GM23248 (cell line): Measurements from ENCODE around the gene MYH15.

Source experiments
- EZH2 ChIP-seq: fragments of 200-600 bp; sonication (generic); IDR thresholded peaks from 2 replicates; pipeline ENCODE4 v1.6.1; 2018; ENCODE audit warnings: antibody characterized with exemption, mild to moderate bottlenecking; ENCODE audit not compliant: insufficient read depth, poor library complexity, severe bottlenecking
- EZH2phosphoT487 ChIP-seq: fragments of 200-600 bp; sonication (generic); IDR thresholded peaks from 2 replicates; pipeline ENCODE4 v1.6.1; 2018; ENCODE audit warnings: antibody characterized with exemption, moderate library complexity, mild to moderate bottlenecking, low read depth; ENCODE audit not compliant: insufficient read depth

DNA sequence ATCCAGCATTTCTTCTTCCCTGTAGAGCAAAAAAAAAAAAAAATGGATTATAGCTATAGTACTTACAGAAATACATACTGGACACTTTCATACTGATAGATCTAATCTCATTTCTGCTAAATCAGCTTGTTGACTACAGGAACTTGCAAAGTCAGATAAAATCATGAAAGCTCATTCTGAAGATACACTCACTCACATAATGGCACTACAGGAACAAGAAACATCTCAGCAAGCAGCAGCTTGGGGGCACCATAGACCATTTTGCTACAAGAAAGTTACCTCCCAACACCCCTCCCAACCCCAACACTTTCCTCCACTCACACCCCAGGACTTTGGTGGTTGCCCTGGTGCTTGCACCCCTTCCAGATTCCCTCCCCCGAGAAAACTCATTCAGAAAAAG is 4.6 kb downstream of the MYH15 start:
- TF ChIP-seq EZH2 (no peak), EZH2phosphoT487 (no peak)
